ENCODE measurements around the gene SLC7A11. TPM values are rescaled to one million over a fixed set of nuclear protein-coding genes. Genes with fewer than 3 reads are reported as not detected.
A peak's percentile ranks its signal among the peaks of the same experiment; 100 is the strongest.

SLC7A11 gene
- total RNA-seq, 4 donors from 2014 or later = 6.2 to 39.8 (median 8.8) TPM

- TF ChIP-seq POLR2A (IDR thresholded peaks at IDR 0.05) (no peak), CTCF (IDR thresholded peaks at IDR 0.05) (no peak)
- intact Hi-C loops (cut with DNase I) = no loop called here
- Histone ChIP-seq H3K36me3 (no peaks in the 10 kb centered on the region), H3K4me1 (peaks cover 0 to 15% of the 10 kb centered on the region in 2 donors), H3K4me3 (replicated peaks in 1 of 3) (no peak overlapping the region), H3K27ac (no peak overlapping the region), H3K9me3 (no peaks in the 10 kb centered on the region), H3K27me3 (no peaks in the 10 kb centered on the region)
- no peak for DNase-seq
- WGBS, 2 donors = 62 to 65% methylated on average over 5 of the region's 5 CpGs
Observed at GRCh38 chr4:138188406-138189084, 53.6 kb downstream of the SLC7A11 start.

GRCh38 chr4:138185859-138186645 lies 56.1 kb downstream of the SLC7A11 start:
- intact Hi-C loops (cut with DNase I) = no loop called here

GRCh38 chr4:138184886-138185285 lies 57.3 kb downstream of the SLC7A11 start:
- intact Hi-C loops (cut with DNase I) = no loop called here
- 94 to 100% methylated on average over 1 of the region's 1 CpG for WGBS, 2 donors

More at GRCh38 chr4:138185859-138186645, 56.1 kb downstream of the SLC7A11 start:
- H3K9me3 ChIP-seq = no peaks in the 10 kb centered on the region
- no peak for DNase-seq
- H3K27me3 ChIP-seq = no peaks in the 10 kb centered on the region
- H3K4me1 ChIP-seq = peaks cover 0 to 15% of the 10 kb centered on the region in 2 donors
- no peaks in the 10 kb centered on the region for H3K36me3 ChIP-seq
- no peak overlapping the region for H3K27ac ChIP-seq
- 85 to 90% methylated on average over 13 of the region's 13 CpGs for WGBS, 2 donors
- TF ChIP-seq CTCF (IDR thresholded peaks at IDR 0.05) (no peak), POLR2A (IDR thresholded peaks at IDR 0.05) (no peak)
- H3K4me3 ChIP-seq (replicated peaks in 1 of 3) = no peak overlapping the region

GRCh38 chr4:138182838-138183426 lies 59.2 kb downstream of the SLC7A11 start:
- Histone ChIP-seq H3K36me3 (no peaks in the 10 kb centered on the region), H3K27me3 (no peaks in the 10 kb centered on the region), H3K27ac (no peak overlapping the region), H3K9me3 (no peaks in the 10 kb centered on the region), H3K4me1 (no peaks in the 10 kb centered on the region), H3K4me3 (replicated peaks in 1 of 3) (no peak overlapping the region)
- TF ChIP-seq POLR2A (IDR thresholded peaks at IDR 0.05) (no peak), CTCF (IDR thresholded peaks at IDR 0.05) (peak in 5 of 6 experiments; percentile 28 to 78 (median 53))
- intact Hi-C loops (cut with DNase I) = no loop called here
- 50 to 54% methylated on average over 6 of the region's 6 CpGs for WGBS, 2 donors
- DNase-seq = no peak

More at GRCh38 chr4:138184886-138185285, 57.3 kb downstream of the SLC7A11 start:
- Histone ChIP-seq H3K4me1 (peaks cover 0 to 7% of the 10 kb centered on the region in 2 donors), H3K9me3 (no peaks in the 10 kb centered on the region), H3K27ac (no peak overlapping the region), H3K36me3 (no peaks in the 10 kb centered on the region), H3K4me3 (replicated peaks in 1 of 3) (no peak overlapping the region), H3K27me3 (no peaks in the 10 kb centered on the region)
- DNase-seq = no peak
- TF ChIP-seq CTCF (IDR thresholded peaks at IDR 0.05) = no peak
- no peak for TF ChIP-seq POLR2A (IDR thresholded peaks at IDR 0.05)

Data from thyroid gland (tissue), 4 donors.